Endothelial cell of umbilical vein (primary cell): ENCODE measurements around the gene ERO1B.

Experiments used
- CTCF ChIP-seq, 2 donors: IDR thresholded peaks; 1 replicate in 1 of 2; 2 replicates in 1 of 2; pipeline ENCODE4 v1.5.1; 2011; ENCODE audit warnings: low read length in 2 of 2, mild to moderate bottlenecking in 2 of 2, moderate library complexity in 2 of 2, control low read depth in 1 of 2, inconsistent platforms in 1 of 2, low read depth in 1 of 2; ENCODE audit not compliant: insufficient read depth in 1 of 2; ENCODE audit errors: extremely low read depth in 1 of 2
- MAX ChIP-seq: IDR thresholded peaks from 2 replicates; pipeline ENCODE4 v1.6.1; 2011; ENCODE audit not compliant: insufficient read depth, insufficient read length
- MYC ChIP-seq: IDR thresholded peaks from one replicate; pipeline ENCODE4 v1.6.1; 2011; ENCODE audit warnings: mild to moderate bottlenecking, low read depth, low read length

- TF ChIP-seq MAX, result no peak
- TF ChIP-seq CTCF (IDR thresholded peaks at IDR 0.05; ENCODE audit: extremely low read depth in 1 of 2, insufficient read depth in 1 of 2, low read depth in 1 of 2, low read length in 2 of 2), result no peak
- TF ChIP-seq MYC, result no peak
Observed at GRCh38 chr1:236321101-236321500, 39.3 kb upstream of the ERO1B start.
